GM18507 (cell line): Measurements from ENCODE around the gene GAB1.
A peak's percentile ranks its signal among the peaks of the same experiment; 100 is the strongest.

Experiments used
- DNase-seq: peaks from one replicate; pipeline ENCODE4 v3.0.0; 2011; ENCODE audit warnings: low read depth; ENCODE audit not compliant: insufficient read length; ENCODE audit errors: extremely low spot score
- FAIRE-seq: peaks from 2 replicates; lab custom pipeline; 2011; peaks lifted over from hg19 to GRCh38; lab: Jason Lieb, UNC

The GAB1 gene

GRCh38 chr4:143403553-143403820 is 66.8 kb downstream of the GAB1 start:
- peak; percentile 69 for FAIRE-seq
- no peak for DNase-seq

- DNase-seq (no peak), FAIRE-seq (peak; percentile 98)
These were observed 67.9 kb downstream of the GAB1 start for GRCh38 chr4:143404555-143404954.

- FAIRE-seq (peak; percentile 64), DNase-seq (no peak)
These were observed 68.5 kb downstream of the GAB1 start for GRCh38 chr4:143405075-143405730.

GRCh38 chr4:143406523-143406922 is 69.8 kb downstream of the GAB1 start:
- FAIRE-seq (no peak), DNase-seq (no peak)

GRCh38 chr4:143407474-143407873 is 70.8 kb downstream of the GAB1 start:
- no peak for FAIRE-seq
- DNase-seq, result no peak

- FAIRE-seq, result no peak
- DNase-seq, result no peak
These were observed 71.2 kb downstream of the GAB1 start for GRCh38 chr4:143407888-143408287.

- FAIRE-seq (no peak), DNase-seq (no peak)
These were observed 73.3 kb downstream of the GAB1 start for GRCh38 chr4:143410015-143410414.

- FAIRE-seq (no peak), DNase-seq (no peak)
These were observed 75.1 kb downstream of the GAB1 start for GRCh38 chr4:143411527-143412419.

- DNase-seq (no peak), FAIRE-seq (no peak)
These were observed 75.7 kb downstream of the GAB1 start for GRCh38 chr4:143412420-143412758.

- no peak for DNase-seq
- peak; percentile 93 for FAIRE-seq
These were observed 81.2 kb downstream of the GAB1 start for GRCh38 chr4:143417679-143418403.

- FAIRE-seq (peak; percentile 73), DNase-seq (no peak)
These were observed 83.6 kb downstream of the GAB1 start for GRCh38 chr4:143420227-143420626.

GRCh38 chr4:143421609-143422008 is 84.9 kb downstream of the GAB1 start:
- no peak for DNase-seq
- no peak for FAIRE-seq

GRCh38 chr4:143424276-143424675 is 87.6 kb downstream of the GAB1 start:
- DNase-seq (no peak), FAIRE-seq (no peak)

GRCh38 chr4:143431526-143432257 is 95.0 kb downstream of the GAB1 start:
- DNase-seq (no peak), FAIRE-seq (no peak)

GRCh38 chr4:143432258-143432591 is 95.5 kb downstream of the GAB1 start:
- FAIRE-seq, result no peak
- no peak for DNase-seq

- FAIRE-seq (no peak), DNase-seq (no peak)
These were observed 96.6 kb downstream of the GAB1 start for GRCh38 chr4:143433231-143433630.

- FAIRE-seq, result no peak
These were observed 99.3 kb downstream of the GAB1 start for GRCh38 chr4:143435955-143436354.

GRCh38 chr4:143437476-143437875 is 100.8 kb downstream of the GAB1 start:
- FAIRE-seq, result no peak

More at GRCh38 chr4:143435955-143436354, 99.3 kb downstream of the GAB1 start:
- no peak for DNase-seq

GRCh38 chr4:143437937-143438336 is 101.3 kb downstream of the GAB1 start:
- DNase-seq, result no peak
- FAIRE-seq, result no peak

More at GRCh38 chr4:143437476-143437875, 100.8 kb downstream of the GAB1 start:
- DNase-seq, result no peak

GRCh38 chr4:143438710-143439109 is 102.0 kb downstream of the GAB1 start:
- DNase-seq, result no peak

More at GRCh38 chr4:143438710-143439109, 102.0 kb downstream of the GAB1 start:
- FAIRE-seq, result no peak
